HepG2 (cell line): ENCODE results near the gene GPR156. TPM values are rescaled to one million over a fixed set of nuclear protein-coding genes. Genes with fewer than 3 reads are reported as not detected.

Experiments used
- ATAC-seq: fragments of 200-7000 bp; cut with Tn5 transposase; 3 replicates; pipeline ENCODE4 v1.9.1; 2020; ENCODE audit warnings: mild to moderate bottlenecking, moderate library complexity
- BruUV-seq: library from RNA; stranded (reverse); fragments of 400-500 nt; replicated peaks from 2 replicates; lab custom pipeline; 2021; lab: Mats Ljungman, UMichigan
- CTCF ChIA-PET: fragments of 300-600 bp; formaldehyde crosslinking; extraction: SDS; loops from one replicate; lab custom pipeline; 2021; ENCODE audit warnings: low total read pairs, inconsistent platforms, low intra/inter-chr PET ratio; lab: Yijun Ruan, JAX
- POLR2A ChIA-PET: fragments of 350-600 bp; sonication (Branson Sonifier 250); formaldehyde crosslinking; loops from one replicate; lab custom pipeline; 2020; ENCODE audit warnings: antibody characterized with exemption, inconsistent platforms; lab: Yijun Ruan, JAX
- DNase-seq: peaks from one replicate; pipeline ENCODE4 v3.0.0-alpha.2; 2015; ENCODE audit warnings: low spot score
- FAIRE-seq: peaks from 3 replicates; lab custom pipeline; 2011; peaks lifted over from hg19 to GRCh38; lab: Jason Lieb, UNC
- H2AFZ ChIP-seq: one replicate; pipeline ENCODE4 v1.6.1; 2011; ENCODE audit warnings: low read length, inconsistent platforms
- H3K27ac ChIP-seq: fragments of 300-600 bp; 3 replicates; pipeline ENCODE4 v1.8.0; 2011; ENCODE audit warnings: mixed run types, mild to moderate bottlenecking, mixed read lengths, low read length, inconsistent platforms; ENCODE audit not compliant: insufficient read depth; ENCODE audit errors: extremely low read length
- H3K27me3 ChIP-seq, 2 experiments: fragments of 200-600 bp in 1 of 2; 2 replicates in 1 of 2; 3 replicates in 1 of 2; pipeline versions ENCODE4 v1.6.0 to v1.8.0; 2011; ENCODE audit warnings: low read length in 2 of 2, mild to moderate bottlenecking in 2 of 2, moderate library complexity in 2 of 2, inconsistent platforms in 1 of 2; ENCODE audit not compliant: insufficient read depth in 2 of 2, control insufficient read depth in 1 of 2
- H3K36me3 ChIP-seq, 2 experiments: fragments of 200-600 bp in 1 of 2; replicated peaks in 1 of 2; 2 replicates in 1 of 2; 3 replicates in 1 of 2; pipeline versions ENCODE4 v1.5.1 to v1.8.0; 2011; ENCODE audit warnings: low read length in 2 of 2, inconsistent platforms in 1 of 2; ENCODE audit not compliant: insufficient read depth in 2 of 2, control insufficient read depth in 1 of 2
- H3K4me1 ChIP-seq: 2 replicates; pipeline ENCODE4 v1.5.1; 2012; ENCODE audit warnings: low read length, inconsistent platforms; ENCODE audit not compliant: insufficient read depth
- H3K4me2 ChIP-seq: 2 replicates; pipeline ENCODE4 v1.6.0; 2011; ENCODE audit warnings: low read depth, low read length, inconsistent platforms
- H3K4me3 ChIP-seq, 3 experiments: fragments of 200-600 bp in 1 of 3; sonication (generic), shearing (Covaris generic) in 1 of 3; replicated peaks in 1 of 3; 2 replicates each; pipeline ENCODE4 v1.5.1; 2011 to 2016; ENCODE audit warnings: low read length in 3 of 3, inconsistent platforms in 2 of 3, low read depth in 2 of 3, mild to moderate bottlenecking in 2 of 3, control low read depth in 1 of 3, mixed read lengths in 1 of 3; ENCODE audit not compliant: insufficient read depth in 1 of 3
- H3K79me2 ChIP-seq: one replicate; pipeline ENCODE4 v1.6.1; 2011; ENCODE audit warnings: low read length, inconsistent platforms; ENCODE audit not compliant: insufficient read depth
- H3K9ac ChIP-seq: 2 replicates; pipeline ENCODE4 v1.6.0; 2011; ENCODE audit warnings: mild to moderate bottlenecking, low read depth, low read length, inconsistent platforms; ENCODE audit not compliant: insufficient read depth
- H3K9me3 ChIP-seq: 2 replicates; pipeline ENCODE4 v1.5.1; 2012; ENCODE audit warnings: mild to moderate bottlenecking, low read length
- H4K20me1 ChIP-seq: 2 replicates; pipeline ENCODE4 v1.6.0; 2011; ENCODE audit warnings: inconsistent platforms, mild to moderate bottlenecking, low read length, moderate library complexity; ENCODE audit not compliant: insufficient read depth
- AKAP8 ChIP-seq: sonication (generic); formaldehyde crosslinking; IDR thresholded peaks from 2 replicates; pipeline ENCODE4 v1.5.1; 2020; ENCODE audit warnings: mild to moderate bottlenecking, missing genetic modification reagents
- CEBPB ChIP-seq: IDR thresholded peaks from 2 replicates; pipeline ENCODE4 v1.6.1; 2011; ENCODE audit warnings: low read depth, low read length, improper control_type of control experiment, borderline replicate concordance
- CTCF ChIP-seq: sonication (generic); formaldehyde crosslinking; IDR thresholded peaks from 2 replicates; pipeline ENCODE4 v1.5.0; 2020; ENCODE audit warnings: mild to moderate bottlenecking, missing genetic modification reagents, moderate library complexity
- HNF4A ChIP-seq: sonication (generic); formaldehyde crosslinking; IDR thresholded peaks from 2 replicates; pipeline ENCODE4 v1.4.0; 2020; ENCODE audit warnings: missing genetic modification reagents
- KLF13 ChIP-seq: sonication (generic); formaldehyde crosslinking; IDR thresholded peaks from 2 replicates; pipeline ENCODE4 v1.4.0; 2020; ENCODE audit warnings: mild to moderate bottlenecking, missing genetic modification reagents
- MEF2D ChIP-seq: sonication (generic); formaldehyde crosslinking; IDR thresholded peaks from 2 replicates; pipeline ENCODE4 v1.5.1; 2020; ENCODE audit warnings: mild to moderate bottlenecking, missing genetic modification reagents
- PCBP2 ChIP-seq: fragments of 200-400 bp; formaldehyde crosslinking; optimal IDR thresholded peaks from 2 replicates; pipeline ENCODE3; 2018; ENCODE audit warnings: low read length, low read depth; ENCODE audit not compliant: poor library complexity, severe bottlenecking
- SIN3A ChIP-seq: IDR thresholded peaks from 2 replicates; pipeline ENCODE4 v1.6.1; 2011; ENCODE audit warnings: low read depth, mild to moderate bottlenecking, control low read depth, low read length, borderline replicate concordance
- SMAD9 ChIP-seq: sonication (generic); formaldehyde crosslinking; IDR thresholded peaks from 2 replicates; pipeline ENCODE4 v1.5.1; 2020; ENCODE audit warnings: mild to moderate bottlenecking, missing genetic modification reagents
- SMC3 ChIP-seq: IDR thresholded peaks from 2 replicates; pipeline ENCODE4 v1.6.1; 2011; ENCODE audit warnings: low read length, improper control_type of control experiment
- TOPORS ChIP-seq: sonication (generic); formaldehyde crosslinking; IDR thresholded peaks from 2 replicates; pipeline ENCODE4 v1.8.0; 2023; ENCODE audit warnings: mild to moderate bottlenecking, missing genetic modification reagents
- ZBTB39 ChIP-seq: sonication (generic); formaldehyde crosslinking; IDR thresholded peaks from 2 replicates; pipeline ENCODE4 v1.5.0; 2020; ENCODE audit warnings: missing genetic modification reagents
- ZNF264 ChIP-seq: sonication (generic); formaldehyde crosslinking; IDR thresholded peaks from 2 replicates; pipeline ENCODE4 v1.4.0; 2020; ENCODE audit warnings: missing genetic modification reagents
- ZNF749 ChIP-seq: sonication (generic); formaldehyde crosslinking; IDR thresholded peaks from 2 replicates; pipeline ENCODE4 v1.8.0; 2022; ENCODE audit warnings: mild to moderate bottlenecking, missing genetic modification reagents, moderate library complexity, borderline replicate concordance
- ZNF777 ChIP-seq: sonication (generic); formaldehyde crosslinking; IDR thresholded peaks from 2 replicates; pipeline ENCODE4 v1.4.0; 2020; ENCODE audit warnings: missing genetic modification reagents
- WGBS: methylation state at CpG from one replicate; pipeline ENCODE4 v1.1.6; 2017; ENCODE audit warnings: low lambda C conversion rate; 5-methylcytosine and 5-hydroxymethylcytosine counted together
- in situ Hi-C: cut with HindIII; loops from 2 replicates; pipeline ENCODE4 v1.10.0; 2017; ENCODE audit warnings: low pct_unique_long_range_greater_than_20kb; ENCODE audit not compliant: extremely low pct_ligation_motif_present
- intact Hi-C: fragments of 100-400 bp; cut with micrococcal nuclease; formaldehyde crosslinking; loops from one replicate; pipeline ENCODE4 v1.10.0; 2022; ENCODE audit not compliant: unreplicated experiment
- polyA plus RNA-seq, 8 experiments: library from polyadenylated mRNA; depleted of rRNA in 3 of 8; stranded (reverse) in 7 of 8; unstranded in 1 of 8; fragments of >200 nt; fragmentation: Illumina TruSeq in 4 of 8; extraction: Trizol in 4 of 8; gene quantifications; 2 replicates each; pipeline versions ENCODE4 v1.2.1 to v1.2.3, GENCODE V29; 2011 to 2016; ENCODE audit warnings: low read depth in 4 of 8, missing spikeins in 1 of 8, mixed read lengths in 1 of 8; ENCODE audit not compliant: insufficient read depth in 1 of 8
- total RNA-seq, 5 experiments: library from RNA; depleted of rRNA; stranded (reverse); fragments of >200 nt; fragmentation: Illumina TruSeq; extraction: Trizol; gene quantifications; 2 replicates each; pipeline ENCODE4 v1.2.3, GENCODE V29; 2016; ENCODE audit warnings: low read depth in 1 of 5

GPR156 gene
- total and polyA plus RNA-seq, 2 of the 13 experiments (the other 11 are each of a cell fraction or from before 2014, with no cell fraction given): not detected

- TF ChIP-seq SIN3A (no peak), ZNF777 (CRISPR knock-in tag) (no peak), ZNF264 (no peak), KLF13 (CRISPR knock-in tag) (no peak), SMAD9 (CRISPR knock-in tag) (no peak), CEBPB (no peak), PCBP2 (no peak)
- FAIRE-seq: no peak
- no peak overlapping the region for H3K4me2 ChIP-seq
- no peaks in the 10 kb centered on the region for H3K36me3 ChIP-seq
- H3K9ac ChIP-seq: no peak overlapping the region
- no peaks in the 10 kb centered on the region for H3K27me3 ChIP-seq
- H3K4me3 ChIP-seq: no peak overlapping the region
- DNase-seq: no peak
- H2AFZ ChIP-seq: no peak overlapping the region
- ChIA-PET CTCF (no interaction called here), POLR2A (no interaction called here)
- intact Hi-C loops: no loop called here
- no peak overlapping the region for H3K27ac ChIP-seq
- 74% methylated on average over 6 of the region's 6 CpGs for WGBS
- no TSS peak for BruUV-seq
- H3K9me3 ChIP-seq: no peaks in the 10 kb centered on the region
- no peaks in the 10 kb centered on the region for H3K79me2 ChIP-seq
- H4K20me1 ChIP-seq: no peaks in the 10 kb centered on the region
- in situ Hi-C loops: no loop called here
- peaks cover 9% of the 10 kb centered on the region for H3K4me1 ChIP-seq
- ATAC-seq: no peak
Measured at GRCh38 chr3:120200493-120201235, 84.4 kb downstream of the GPR156 start.

GRCh38 chr3:120198305-120198878 is 86.6 kb downstream of the GPR156 start:
- in situ Hi-C loops: no loop called here
- no peaks in the 10 kb centered on the region for H3K79me2 ChIP-seq
- H3K9ac ChIP-seq: no peak overlapping the region
- peak; percentile 40 for FAIRE-seq
- intact Hi-C loops: loop anchor here (1.0 to 10.0 kb wide), 2 partner anchors 64 to 303 kb away; no protein-coding TSS in a partner anchor
- no peaks in the 10 kb centered on the region for H3K36me3 ChIP-seq
- H3K27me3 ChIP-seq: no peaks in the 10 kb centered on the region
- no peaks in the 10 kb centered on the region for H3K9me3 ChIP-seq
- CTCF ChIA-PET: interaction anchor here (1.0 to 1.4 kb wide), 2 partner anchors 306 to 377 kb away, joined by 3 to 8 read pairs; no protein-coding TSS in a partner anchor
- H2AFZ ChIP-seq: no peak overlapping the region
- H3K4me1 ChIP-seq: no peaks in the 10 kb centered on the region
- POLR2A ChIA-PET: no interaction called here
- no peak overlapping the region for H3K27ac ChIP-seq
- no TSS peak for BruUV-seq
- H3K4me3 ChIP-seq: no peak overlapping the region
- ATAC-seq: peak; percentile 43; the same call in 1 of the 3 replicates
- H4K20me1 ChIP-seq: no peaks in the 10 kb centered on the region
- WGBS: 11% methylated on average over 3 of the region's 3 CpGs
- DNase-seq: peak; percentile 8
- no peak overlapping the region for H3K4me2 ChIP-seq
- TF ChIP-seq ZBTB39 (CRISPR knock-in tag): no peak
- TF ChIP-seq AKAP8 (CRISPR knock-in tag): no peak
- no peak for TF ChIP-seq ZNF749 (CRISPR knock-in tag)
- peak; percentile 52 for TF ChIP-seq SMC3
- TF ChIP-seq HNF4A: no peak
- TF ChIP-seq CTCF (CRISPR knock-in tag): peak; percentile 55
- no peak for TF ChIP-seq TOPORS
- no peak for TF ChIP-seq MEF2D (CRISPR knock-in tag)
